SK-N-SH treated with all-trans-retinoic acid at 6 μM for 48 hours (cell line): ENCODE data around the gene RHEBL1.

ENCODE experiments used
- ATAC-seq: fragments of 200-7000 bp; cut with Tn5 transposase; 3 replicates; pipeline ENCODE4 v1.9.1; 2020; ENCODE audit warnings: mild to moderate bottlenecking, moderate library complexity
- ARNTL ChIP-seq: fragments of 450-650 bp; formaldehyde crosslinking; IDR thresholded peaks from 2 replicates; pipeline ENCODE4 v1.5.0; 2020; ENCODE audit warnings: low read depth, mild to moderate bottlenecking, moderate library complexity, borderline replicate concordance
- BACH2 ChIP-seq: fragments of 250-450 bp; sonication (Bioruptor Pico); IDR thresholded peaks from 2 replicates; pipeline ENCODE4 v1.9.0; 2021; ENCODE audit warnings: mild to moderate bottlenecking, borderline replicate concordance
- CREB5 ChIP-seq: fragments of 250-450 bp; sonication (Bioruptor Pico); IDR thresholded peaks from 2 replicates; pipeline ENCODE4 v1.5.1; 2020; ENCODE audit warnings: low read depth, mild to moderate bottlenecking, moderate library complexity
- CSDC2 ChIP-seq: fragments of 250-450 bp; sonication (Bioruptor Pico); IDR thresholded peaks from 2 replicates; pipeline ENCODE4 v1.5.0; 2020; ENCODE audit warnings: mild to moderate bottlenecking, moderate library complexity
- CSRNP3 ChIP-seq: fragments of 250-450 bp; sonication (Bioruptor Pico); IDR thresholded peaks from 2 replicates; pipeline ENCODE4 v1.5.1; 2021; ENCODE audit warnings: mild to moderate bottlenecking, moderate library complexity
- ESRRG ChIP-seq: fragments of 250-450 bp; sonication (Bioruptor Pico); IDR thresholded peaks from 2 replicates; pipeline ENCODE4 v1.6.1; 2021; ENCODE audit warnings: mild to moderate bottlenecking
- GLIS3 ChIP-seq: fragments of 250-450 bp; sonication (Bioruptor Pico); IDR thresholded peaks from 2 replicates; pipeline ENCODE4 v1.5.0; 2020; ENCODE audit warnings: mild to moderate bottlenecking, moderate library complexity
- PATZ1 ChIP-seq: fragments of 250-450 bp; sonication (Bioruptor Pico); IDR thresholded peaks from 2 replicates; pipeline ENCODE4 v1.8.0; 2020; ENCODE audit warnings: mild to moderate bottlenecking, moderate library complexity, borderline replicate concordance
- PPARA ChIP-seq: fragments of 250-450 bp; sonication (Bioruptor Pico); IDR thresholded peaks from 2 replicates; pipeline ENCODE4 v1.5.0; 2020; ENCODE audit warnings: mild to moderate bottlenecking, borderline replicate concordance
- RARB ChIP-seq: fragments of 250-450 bp; sonication (Bioruptor Pico); IDR thresholded peaks from 2 replicates; pipeline ENCODE4 v1.8.0; 2021; ENCODE audit warnings: mild to moderate bottlenecking, moderate library complexity
- SNAI2 ChIP-seq: fragments of 250-450 bp; sonication (Bioruptor Pico); IDR thresholded peaks from 2 replicates; pipeline ENCODE4 v1.5.0; 2020; ENCODE audit warnings: mild to moderate bottlenecking, moderate library complexity
- TOX ChIP-seq: fragments of 250-450 bp; sonication (Bioruptor Pico); IDR thresholded peaks from 2 replicates; pipeline ENCODE4 v1.8.0; 2021; ENCODE audit warnings: mild to moderate bottlenecking, moderate library complexity, borderline replicate concordance
- TSHZ2 ChIP-seq: fragments of 250-450 bp; sonication (Bioruptor Pico); IDR thresholded peaks from 2 replicates; pipeline ENCODE4 v1.5.0; 2020; ENCODE audit warnings: mild to moderate bottlenecking, moderate library complexity
- ZC3H10 ChIP-seq: fragments of 250-450 bp; sonication (Bioruptor Pico); IDR thresholded peaks from 2 replicates; pipeline ENCODE4 v1.5.1; 2021; ENCODE audit warnings: mild to moderate bottlenecking, moderate library complexity
- ZFP3 ChIP-seq: fragments of 250-450 bp; sonication (Bioruptor Pico); IDR thresholded peaks from 2 replicates; pipeline ENCODE4 v1.5.0; 2020; ENCODE audit warnings: mild to moderate bottlenecking, moderate library complexity
- ZFP30 ChIP-seq: fragments of 450-650 bp; formaldehyde crosslinking; IDR thresholded peaks from 2 replicates; pipeline ENCODE4 v1.5.0; 2022; ENCODE audit warnings: mild to moderate bottlenecking, moderate library complexity
- ZNF565 ChIP-seq: fragments of 450-650 bp; formaldehyde crosslinking; conservative IDR thresholded peaks from 2 replicates; pipeline ENCODE4 v1.5.0; 2020; ENCODE audit warnings: low read depth, mild to moderate bottlenecking, moderate library complexity
- ZNF70 ChIP-seq: fragments of 450-650 bp; formaldehyde crosslinking; IDR thresholded peaks from 2 replicates; pipeline ENCODE4 v1.5.0; 2020; ENCODE audit warnings: mild to moderate bottlenecking, moderate library complexity
- ZNF8 ChIP-seq: fragments of 450-650 bp; formaldehyde crosslinking; IDR thresholded peaks from 2 replicates; pipeline ENCODE4 v1.5.0; 2020; ENCODE audit warnings: mild to moderate bottlenecking, moderate library complexity

Gene RHEBL1

GRCh38 chr12:49039421-49040363 lies 30.1 kb downstream of the RHEBL1 start:
- ATAC-seq = no peak
- TF ChIP-seq CSRNP3 (CRISPR knock-in tag) (no peak), BACH2 (no peak), SNAI2 (no peak), ESRRG (no peak), TSHZ2 (CRISPR knock-in tag) (no peak), TOX (CRISPR knock-in tag) (no peak), ZC3H10 (CRISPR knock-in tag) (no peak), CREB5 (CRISPR knock-in tag) (no peak), GLIS3 (CRISPR knock-in tag) (no peak), RARB (CRISPR knock-in tag) (no peak), PATZ1 (CRISPR knock-in tag) (no peak), ZNF8 (no peak), ZFP3 (CRISPR knock-in tag) (no peak), ZFP30 (CRISPR knock-in tag) (no peak), ZNF70 (CRISPR knock-in tag) (no peak)
- TF ChIP-seq, all 23 proteins: peak for 0

GRCh38 chr12:49038291-49038955 lies 31.4 kb downstream of the RHEBL1 start:
- TF ChIP-seq CSRNP3 (CRISPR knock-in tag) = no peak
- no peak for TF ChIP-seq PPARA (CRISPR knock-in tag)
- TF ChIP-seq ARNTL = no peak
- TF ChIP-seq TSHZ2 (CRISPR knock-in tag) = no peak
- no peak for TF ChIP-seq ZNF565 (CRISPR knock-in tag)
- no peak for TF ChIP-seq ZC3H10 (CRISPR knock-in tag)
- no peak for TF ChIP-seq ESRRG
- no peak for TF ChIP-seq ZNF8
- TF ChIP-seq CSDC2 (CRISPR knock-in tag) = no peak
- no peak for ATAC-seq
